Endometrial microvascular endothelial cells (primary cell): ENCODE data around the gene FAM217B. TPM values are rescaled to one million over a fixed set of nuclear protein-coding genes. Genes with fewer than 3 reads are reported as not detected.

Source experiments
- total RNA-seq: library from RNA; depleted of rRNA; stranded (reverse); fragments of >200 nt; gene quantifications from one replicate; pipeline ENCODE4 v1.2.3, GENCODE V29; 2015; ENCODE audit errors: inconsistent ontology term

FAM217B gene
- total RNA-seq, 1 donor from 2014 or later = 5.1 TPM

Other genes with a start within 250 kb of the FAM217B start
- not detected for gene SYCP2, start 6.8 kb upstream of the FAM217B start, total RNA-seq
- gene PPP1R3D, start 84 bp upstream of the FAM217B start, total RNA-seq = 5.6 TPM
- gene CDH26, start 18.0 kb downstream of the FAM217B start, total RNA-seq = 0.65 TPM